ENCODE data around the gene PAWR. TPM values are rescaled to one million over a fixed set of nuclear protein-coding genes. Genes with fewer than 3 reads are reported as not detected.
"Not testable (repeated sequence)": the region's sequence is repeated elsewhere in the genome, so short reads cannot be mapped to it uniquely, and the experiment has no call there.

The PAWR gene
- total RNA-seq, 1 donor, result 8.7 TPM

- Histone ChIP-seq H3K4me1 (ENCODE audit: insufficient read depth, low read length) (no peaks in the 10 kb centered on the region), H3K9me3 (ENCODE audit: low read depth, low read length) (no peaks in the 10 kb centered on the region), H3K4me3 (ENCODE audit: low read length) (no peak overlapping the region), H3K27me3 (ENCODE audit: insufficient read depth, low read length) (no peaks in the 10 kb centered on the region)
These were observed 88.9 kb downstream of the PAWR start for GRCh38 chr12:79601908-79602307.

GRCh38 chr12:79597910-79598309 lies 92.9 kb downstream of the PAWR start:
- Histone ChIP-seq H3K4me1 (ENCODE audit: insufficient read depth, low read length) (no peaks in the 10 kb centered on the region), H3K27me3 (ENCODE audit: insufficient read depth, low read length) (no peaks in the 10 kb centered on the region), H3K4me3 (ENCODE audit: low read length) (no peak overlapping the region), H3K9me3 (ENCODE audit: low read depth, low read length) (no peaks in the 10 kb centered on the region)

- Histone ChIP-seq H3K4me3 (ENCODE audit: low read length) (no peak overlapping the region), H3K27me3 (ENCODE audit: insufficient read depth, low read length) (no peaks in the 10 kb centered on the region), H3K9me3 (ENCODE audit: low read depth, low read length) (no peaks in the 10 kb centered on the region), H3K4me1 (ENCODE audit: insufficient read depth, low read length) (no peaks in the 10 kb centered on the region)
These were observed 93.9 kb downstream of the PAWR start for GRCh38 chr12:79596719-79597350.

GRCh38 chr12:79595273-79595672 lies 95.5 kb downstream of the PAWR start:
- no peaks in the 10 kb centered on the region for H3K4me1 ChIP-seq (ENCODE audit: insufficient read depth, low read length)
- no peaks in the 10 kb centered on the region for H3K27me3 ChIP-seq (ENCODE audit: insufficient read depth, low read length)
- H3K9me3 ChIP-seq (ENCODE audit: low read depth, low read length), result no peaks in the 10 kb centered on the region
- H3K4me3 ChIP-seq (ENCODE audit: low read length), result no peak overlapping the region

GRCh38 chr12:79592865-79593264 lies 97.9 kb downstream of the PAWR start:
- Histone ChIP-seq H3K9me3 (ENCODE audit: low read depth, low read length) (no peaks in the 10 kb centered on the region), H3K4me1 (ENCODE audit: insufficient read depth, low read length) (no peaks in the 10 kb centered on the region), H3K27me3 (ENCODE audit: insufficient read depth, low read length) (no peaks in the 10 kb centered on the region)

GRCh38 chr12:79591988-79592387 lies 98.8 kb downstream of the PAWR start:
- no peaks in the 10 kb centered on the region for H3K4me1 ChIP-seq (ENCODE audit: insufficient read depth, low read length)

More at GRCh38 chr12:79592865-79593264, 97.9 kb downstream of the PAWR start:
- no peak overlapping the region for H3K4me3 ChIP-seq (ENCODE audit: low read length)

GRCh38 chr12:79590751-79591150 lies 100.0 kb downstream of the PAWR start:
- no peaks in the 10 kb centered on the region for H3K9me3 ChIP-seq (ENCODE audit: low read depth, low read length)
- no peaks in the 10 kb centered on the region for H3K27me3 ChIP-seq (ENCODE audit: insufficient read depth, low read length)
- H3K4me1 ChIP-seq (ENCODE audit: insufficient read depth, low read length), result no peaks in the 10 kb centered on the region
- H3K4me3 ChIP-seq (ENCODE audit: low read length), result no peak overlapping the region

More at GRCh38 chr12:79591988-79592387, 98.8 kb downstream of the PAWR start:
- no peak overlapping the region for H3K4me3 ChIP-seq (ENCODE audit: low read length)
- H3K9me3 ChIP-seq (ENCODE audit: low read depth, low read length), result no peaks in the 10 kb centered on the region
- no peaks in the 10 kb centered on the region for H3K27me3 ChIP-seq (ENCODE audit: insufficient read depth, low read length)

GRCh38 chr12:79587368-79587767 lies 103.4 kb downstream of the PAWR start:
- no peaks in the 10 kb centered on the region for H3K27me3 ChIP-seq (ENCODE audit: insufficient read depth, low read length)
- no peaks in the 10 kb centered on the region for H3K9me3 ChIP-seq (ENCODE audit: low read depth, low read length)
- H3K4me1 ChIP-seq (ENCODE audit: insufficient read depth, low read length), result no peaks in the 10 kb centered on the region
- H3K4me3 ChIP-seq (ENCODE audit: low read length), result no peak overlapping the region

GRCh38 chr12:79585147-79585546 lies 105.6 kb downstream of the PAWR start:
- Histone ChIP-seq H3K9me3 (ENCODE audit: low read depth, low read length) (no peaks in the 10 kb centered on the region), H3K4me3 (ENCODE audit: low read length) (no peak overlapping the region), H3K27me3 (ENCODE audit: insufficient read depth, low read length) (no peaks in the 10 kb centered on the region), H3K4me1 (ENCODE audit: insufficient read depth, low read length) (no peaks in the 10 kb centered on the region)

GRCh38 chr12:79573820-79574219 lies 116.9 kb downstream of the PAWR start:
- no peak overlapping the region for H3K4me3 ChIP-seq (ENCODE audit: low read length)
- H3K4me1 ChIP-seq (ENCODE audit: insufficient read depth, low read length), result no peaks in the 10 kb centered on the region
- no peaks in the 10 kb centered on the region for H3K27me3 ChIP-seq (ENCODE audit: insufficient read depth, low read length)
- H3K9me3 ChIP-seq (ENCODE audit: low read depth, low read length), result no peaks in the 10 kb centered on the region

- no peaks in the 10 kb centered on the region for H3K27me3 ChIP-seq (ENCODE audit: insufficient read depth, low read length)
- H3K4me1 ChIP-seq (ENCODE audit: insufficient read depth, low read length), result no peaks in the 10 kb centered on the region
- no peak overlapping the region for H3K4me3 ChIP-seq (ENCODE audit: low read length)
- no peaks in the 10 kb centered on the region for H3K9me3 ChIP-seq (ENCODE audit: low read depth, low read length)
These were observed 121.1 kb downstream of the PAWR start for GRCh38 chr12:79569679-79570078.

GRCh38 chr12:79567175-79567563 lies 123.6 kb downstream of the PAWR start:
- Histone ChIP-seq H3K27me3 (ENCODE audit: insufficient read depth, low read length) (no peaks in the 10 kb centered on the region), H3K4me1 (ENCODE audit: insufficient read depth, low read length) (no peaks in the 10 kb centered on the region), H3K4me3 (ENCODE audit: low read length) (no peak overlapping the region), H3K9me3 (ENCODE audit: low read depth, low read length) (no peaks in the 10 kb centered on the region)

- Histone ChIP-seq H3K27me3 (ENCODE audit: insufficient read depth, low read length) (no peaks in the 10 kb centered on the region), H3K4me3 (ENCODE audit: low read length) (no peak overlapping the region), H3K9me3 (ENCODE audit: low read depth, low read length) (no peaks in the 10 kb centered on the region), H3K4me1 (ENCODE audit: insufficient read depth, low read length) (no peaks in the 10 kb centered on the region)
These were observed 124.2 kb downstream of the PAWR start for GRCh38 chr12:79566452-79567174.

GRCh38 chr12:79564727-79565350 lies 125.9 kb downstream of the PAWR start:
- H3K27me3 ChIP-seq (ENCODE audit: insufficient read depth, low read length); H3K9me3 ChIP-seq (ENCODE audit: low read depth, low read length); H3K4me1 ChIP-seq (ENCODE audit: insufficient read depth, low read length); H3K4me3 ChIP-seq (ENCODE audit: low read length): not testable (repeated sequence)

- H3K9me3 ChIP-seq (ENCODE audit: low read depth, low read length), result no peaks in the 10 kb centered on the region
- H3K4me1 ChIP-seq (ENCODE audit: insufficient read depth, low read length), result no peaks in the 10 kb centered on the region
- H3K4me3 ChIP-seq (ENCODE audit: low read length), result no peak overlapping the region
- no peaks in the 10 kb centered on the region for H3K27me3 ChIP-seq (ENCODE audit: insufficient read depth, low read length)
These were observed 127.6 kb downstream of the PAWR start for GRCh38 chr12:79563021-79563740.

Data from mononuclear cell (primary cell).